GM19099 (cell line): ENCODE measurements around the gene FCRL3.

Experiments used
- POLR2A ChIP-seq: IDR thresholded peaks from 3 replicates; pipeline ENCODE4 v1.6.1; 2011; ENCODE audit warnings: low read depth; ENCODE audit not compliant: insufficient read length; ENCODE audit errors: extremely low read depth

Gene FCRL3

DNA sequence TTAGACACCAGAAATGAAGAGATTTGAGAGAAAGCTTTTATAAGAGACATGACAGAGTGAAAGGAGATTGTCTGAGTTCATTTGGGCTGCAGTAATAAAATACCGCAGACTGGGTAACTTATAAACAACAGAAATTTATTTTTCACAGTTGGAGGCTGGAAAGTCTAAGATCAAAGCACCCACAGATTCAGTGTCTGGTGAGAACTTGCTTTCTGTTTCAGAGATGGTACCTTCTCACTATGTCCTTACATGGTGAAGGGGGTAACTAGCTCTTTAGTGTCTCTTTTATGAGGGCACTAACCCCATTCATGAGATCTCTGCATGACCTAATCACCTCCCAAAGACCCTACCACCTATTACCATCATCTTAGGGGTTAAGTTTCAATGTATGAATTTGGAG, 71.8 kb downstream of the FCRL3 start:
- no peak for TF ChIP-seq POLR2A
